Endodermal cell (in vitro differentiated cells): Measurements from ENCODE around the gene B4GALNT1. TPM values are rescaled to one million over a fixed set of nuclear protein-coding genes. Genes with fewer than 3 reads are reported as not detected.

Source experiments
- DNase-seq: peaks from one replicate; pipeline ENCODE4 v3.0.0-alpha.2; 2017
- H3K27ac ChIP-seq: 2 replicates; pipeline ENCODE4 v1.5.1; 2013; ENCODE audit warnings: mild to moderate bottlenecking, low read depth, low read length, moderate library complexity
- H3K27me3 ChIP-seq: 2 replicates; pipeline ENCODE4 v1.6.1; 2013; ENCODE audit warnings: mild to moderate bottlenecking, low read length, moderate library complexity; ENCODE audit not compliant: insufficient read depth, control insufficient read depth, poor library complexity, severe bottlenecking
- H3K36me3 ChIP-seq: 2 replicates; pipeline ENCODE4 v1.7.0; 2013; ENCODE audit warnings: mild to moderate bottlenecking, low read length, moderate library complexity; ENCODE audit not compliant: control insufficient read depth, insufficient read depth
- H3K4me1 ChIP-seq: one replicate; pipeline ENCODE4 v1.7.0; 2013; ENCODE audit warnings: low read length; ENCODE audit not compliant: control insufficient read depth, insufficient read depth
- H3K4me3 ChIP-seq: 2 replicates; pipeline ENCODE4 v1.5.1; 2013; ENCODE audit warnings: mild to moderate bottlenecking, low read length, moderate library complexity
- H3K9ac ChIP-seq: 2 replicates; pipeline ENCODE4 v1.6.1; 2013; ENCODE audit warnings: mild to moderate bottlenecking, low read length, moderate library complexity; ENCODE audit not compliant: poor library complexity, severe bottlenecking; ENCODE audit errors: extremely low read depth
- H3K9me3 ChIP-seq: 2 replicates; pipeline ENCODE4 v1.6.1; 2013; ENCODE audit warnings: mild to moderate bottlenecking, low read length, moderate library complexity; ENCODE audit not compliant: control insufficient read depth
- H3K27ac Mint-ChIP-seq: 2 replicates; pipeline ENCODE4 v1.8.0; 2020; ENCODE audit warnings: mixed read lengths
- H3K27me3 Mint-ChIP-seq: 2 replicates; pipeline ENCODE4 v1.8.0; 2021; ENCODE audit warnings: mild to moderate bottlenecking, mixed read lengths; ENCODE audit not compliant: insufficient read depth
- H3K36me3 Mint-ChIP-seq: 2 replicates; pipeline ENCODE4 v1.8.0; 2020; ENCODE audit warnings: low read depth, mixed read lengths
- H3K4me1 Mint-ChIP-seq: 2 replicates; pipeline ENCODE4 v1.8.0; 2020; ENCODE audit warnings: mixed read lengths
- H3K4me3 Mint-ChIP-seq: 2 replicates; pipeline ENCODE4 v1.8.0; 2020; ENCODE audit warnings: mild to moderate bottlenecking, moderate library complexity, mixed read lengths
- H3K9me3 Mint-ChIP-seq: 2 replicates; pipeline ENCODE4 v1.8.0; 2020; ENCODE audit warnings: mild to moderate bottlenecking, mixed read lengths
- CTCF ChIP-seq: fragments of 200-600 bp; sonication (generic); conservative IDR thresholded peaks from 2 replicates; pipeline ENCODE4 v1.5.0; 2021; ENCODE audit warnings: antibody characterized with exemption, mild to moderate bottlenecking
- WGBS, 2 experiments: methylation state at CpG; one replicate each; pipeline versions ENCODE4 v1.1.5 to v1.1.7; 2013; ENCODE audit warnings: missing lambda C conversion rate in 2 of 2, mixed read lengths in 1 of 2; ENCODE audit not compliant: insufficient coverage in 1 of 2, insufficient read length in 1 of 2; 5-methylcytosine and 5-hydroxymethylcytosine counted together
- total RNA-seq, 2 donors: library from RNA; stranded (reverse); fragmentation: NEBNext Ultra II Directional in 1 of 2; extraction: Animal tissue kit (Norgen Biotek cat#: 25700) in 1 of 2; gene quantifications; 2 replicates in 1 of 2; 3 replicates in 1 of 2; pipeline ENCODE4 v1.2.1, GENCODE V29; 2021

The B4GALNT1 gene
- total RNA-seq, 2 donors from 2014 or later, result 0.49 to 0.66 TPM

DNA sequence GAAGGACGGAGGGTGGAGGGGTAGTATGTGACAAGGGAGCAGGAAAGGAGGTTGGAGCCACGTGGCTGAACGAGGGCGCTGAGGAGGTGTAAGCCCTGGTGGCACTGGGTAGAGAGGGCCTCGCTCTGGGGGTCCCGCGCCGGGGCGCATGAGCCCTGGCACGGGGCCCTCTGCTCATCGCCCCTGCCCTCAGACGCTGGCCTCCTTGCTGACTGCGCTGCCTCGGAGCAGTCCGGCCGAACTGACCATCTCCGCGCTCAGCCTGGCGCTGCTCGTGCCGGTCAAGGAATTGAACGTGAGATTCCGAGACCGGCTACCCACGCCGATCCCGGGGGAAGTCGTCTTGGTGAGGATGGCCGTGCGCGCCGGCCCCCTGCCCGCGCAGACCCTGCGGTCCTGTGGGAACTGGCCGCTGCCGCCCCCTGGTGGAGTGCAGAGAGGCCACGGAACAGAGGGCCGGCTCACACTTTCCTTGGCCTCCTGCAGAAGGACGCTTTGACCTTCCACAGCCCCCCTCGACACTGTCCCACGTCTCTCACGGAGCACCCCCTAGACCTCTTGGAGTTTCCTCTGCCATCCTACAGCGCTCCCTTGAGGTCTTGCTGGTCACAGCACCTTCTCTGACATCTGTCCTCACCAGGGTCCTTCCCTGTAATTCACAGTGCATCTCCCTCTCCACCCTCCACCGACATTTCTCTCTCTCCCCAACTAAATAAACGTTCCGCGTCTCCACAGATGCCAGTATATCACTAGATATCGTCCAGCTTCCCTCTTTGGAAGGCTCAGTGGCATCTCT, 11.3 kb downstream of the B4GALNT1 start:
- Histone ChIP-seq H3K36me3 (peaks cover under 1% of the 10 kb centered on the region), H3K9ac (no peak overlapping the region), H3K4me3 (peak overlapping the region; percentile 67), H3K27me3 (peaks cover 96% of the 10 kb centered on the region), H3K9me3 (no peaks in the 10 kb centered on the region), H3K4me1 (no peaks in the 10 kb centered on the region), H3K27ac (no peak overlapping the region)
- Mint-ChIP-seq H3K27me3 (peaks cover 100% of the 10 kb centered on the region), H3K4me1 (peaks cover 25% of the 10 kb centered on the region), H3K36me3 (no peaks in the 10 kb centered on the region), H3K27ac (no peak overlapping the region), H3K9me3 (no peaks in the 10 kb centered on the region), H3K4me3 (peak overlapping the region; percentile 43)
- TF ChIP-seq CTCF, result peak; percentile 97
- WGBS, 2 experiments, result 3 to 5% methylated on average over 26 to 49 of the region's 49 CpGs
- DNase-seq, result peak; percentile 93

- H3K27me3 Mint-ChIP-seq, result peaks cover 100% of the 10 kb centered on the region
- Histone ChIP-seq H3K9me3 (no peaks in the 10 kb centered on the region), H3K4me1 (no peaks in the 10 kb centered on the region), H3K9ac (no peak overlapping the region), H3K27me3 (peaks cover 95% of the 10 kb centered on the region), H3K36me3 (peaks cover 7% of the 10 kb centered on the region), H3K27ac (no peak overlapping the region), H3K4me3 (peak overlapping the region; percentile 67)
- H3K4me3 Mint-ChIP-seq, result peak overlapping the region; percentile 43
- TF ChIP-seq CTCF, result no peak
- H3K9me3 Mint-ChIP-seq, result no peaks in the 10 kb centered on the region
- no peak overlapping the region for H3K27ac Mint-ChIP-seq
- WGBS, 2 experiments, result 0 to 10% methylated on average over 18 to 42 of the region's 42 CpGs
- peaks cover 5% of the 10 kb centered on the region for H3K36me3 Mint-ChIP-seq
- peak; percentile 84 for DNase-seq
- peaks cover 25% of the 10 kb centered on the region for H3K4me1 Mint-ChIP-seq
Observed at GRCh38 chr12:57620936-57621496, 12.0 kb downstream of the B4GALNT1 start.

DNA sequence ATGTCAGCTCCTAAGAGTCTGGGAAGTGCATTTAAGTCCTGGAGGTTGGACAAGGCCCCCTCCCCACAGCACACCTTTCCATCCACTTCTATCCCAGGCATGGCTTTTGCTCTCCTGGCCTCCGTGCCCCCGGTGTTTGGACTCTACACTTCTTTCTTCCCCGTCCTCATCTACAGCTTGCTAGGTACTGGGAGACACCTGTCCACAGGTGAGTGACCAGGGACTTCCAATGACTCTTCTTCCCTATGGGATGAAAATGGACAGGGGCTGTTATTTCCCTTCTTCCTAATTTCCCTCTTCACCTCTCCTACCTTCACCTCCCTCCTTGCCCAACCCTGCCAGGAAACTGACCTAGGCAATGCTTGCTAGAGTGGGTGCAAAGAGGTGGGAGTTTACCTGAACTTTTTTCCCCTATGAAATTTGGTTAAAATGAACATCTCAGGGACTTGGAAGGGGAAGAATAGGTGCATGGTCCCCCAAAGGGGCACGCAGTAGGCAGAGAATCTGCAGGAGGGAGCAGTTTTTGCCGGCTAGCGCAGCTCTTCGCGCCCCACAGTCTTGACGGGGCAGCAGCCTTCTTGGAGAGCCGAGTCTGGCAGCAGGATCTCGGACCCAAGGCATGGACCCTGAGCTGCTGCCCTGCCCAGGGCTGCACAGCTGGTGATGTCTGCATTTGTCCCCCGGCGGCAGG, 12.6 kb downstream of the B4GALNT1 start:
- H3K27me3 Mint-ChIP-seq, result peaks cover 100% of the 10 kb centered on the region
- TF ChIP-seq CTCF, result no peak
- peaks cover 25% of the 10 kb centered on the region for H3K4me1 Mint-ChIP-seq
- H3K36me3 ChIP-seq, result peaks cover 7% of the 10 kb centered on the region
- H3K4me3 Mint-ChIP-seq, result peak overlapping the region; percentile 43
- H3K9ac ChIP-seq, result no peak overlapping the region
- peaks cover 12% of the 10 kb centered on the region for H3K36me3 Mint-ChIP-seq
- no peak overlapping the region for H3K27ac ChIP-seq
- H3K4me3 ChIP-seq, result no peak overlapping the region
- H3K27ac Mint-ChIP-seq, result no peak overlapping the region
- WGBS, 2 experiments, result 29 to 31% methylated on average over 9 to 13 of the region's 13 CpGs
- no peaks in the 10 kb centered on the region for H3K4me1 ChIP-seq
- DNase-seq, result no peak
- H3K9me3 ChIP-seq, result no peaks in the 10 kb centered on the region
- H3K27me3 ChIP-seq, result peaks cover 95% of the 10 kb centered on the region
- H3K9me3 Mint-ChIP-seq, result no peaks in the 10 kb centered on the region
